Skin of body (tissue), 2 donors: ENCODE data around the gene SGSH. TPM values are rescaled to one million over a fixed set of nuclear protein-coding genes. Genes with fewer than 3 reads are reported as not detected.

Experiments
- DNase-seq: peaks from one replicate; lab custom pipeline; 2025; lab: John Stamatoyannopoulos, UW
- total RNA-seq: library from RNA; depleted of rRNA; stranded (reverse); fragments of >200 nt; gene quantifications from one replicate; pipeline ENCODE4 v1.2.3, GENCODE V29; 2014

Gene SGSH
- total RNA-seq, 1 donor from 2014 or later = 9.9 TPM

GRCh38 chr17:80185968-80186367, 34.2 kb downstream of the SGSH start:
- DNase-seq = no peak

- no peak for DNase-seq
Observed at GRCh38 chr17:80184423-80184714, 35.8 kb downstream of the SGSH start.

GRCh38 chr17:80183581-80184422, 36.3 kb downstream of the SGSH start:
- DNase-seq = no peak

- no peak for DNase-seq
Observed at GRCh38 chr17:80182845-80183223, 37.3 kb downstream of the SGSH start.

- DNase-seq = no peak
Observed at GRCh38 chr17:80182118-80182844, 37.9 kb downstream of the SGSH start.

- no peak for DNase-seq
Observed at GRCh38 chr17:80181431-80181830, 38.7 kb downstream of the SGSH start.

GRCh38 chr17:80180192-80180591, 39.9 kb downstream of the SGSH start:
- DNase-seq = no peak

- DNase-seq = no peak
Observed at GRCh38 chr17:80177986-80178595, 42.0 kb downstream of the SGSH start.

GRCh38 chr17:80176757-80177156, 43.4 kb downstream of the SGSH start:
- no peak for DNase-seq

GRCh38 chr17:80173916-80174315, 46.2 kb downstream of the SGSH start:
- DNase-seq = no peak

GRCh38 chr17:80173126-80173525, 47.0 kb downstream of the SGSH start:
- no peak for DNase-seq

- DNase-seq = no peak
Observed at GRCh38 chr17:80171681-80172080, 48.5 kb downstream of the SGSH start.

- no peak for DNase-seq
Observed at GRCh38 chr17:80169784-80170500, 50.2 kb downstream of the SGSH start, which contains the start of gene CARD14. Gene CARD14 (plus strand): TSS chr17:80170030. CDS start chr17:80181439, 11,409 bp downstream.

- DNase-seq = no peak
Observed at GRCh38 chr17:80169107-80169506, 51.0 kb downstream of the SGSH start.

GRCh38 chr17:80168371-80168770, 51.8 kb downstream of the SGSH start:
- no peak for DNase-seq

GRCh38 chr17:80166446-80166845, 53.7 kb downstream of the SGSH start:
- DNase-seq = no peak

- DNase-seq = no peak
Observed at GRCh38 chr17:80164185-80164584, 55.9 kb downstream of the SGSH start.

GRCh38 chr17:80163336-80163735, 56.8 kb downstream of the SGSH start:
- no peak for DNase-seq

GRCh38 chr17:80160536-80160935, 59.6 kb downstream of the SGSH start:
- no peak for DNase-seq
